GM23248 (cell line): ENCODE measurements around the gene STAMBPL1. TPM values are rescaled to one million over a fixed set of nuclear protein-coding genes. Genes with fewer than 3 reads are reported as not detected.

Source experiments
- DNase-seq: peaks from one replicate; pipeline ENCODE4 v3.0.0-alpha.2; 2015
- H2AFZ ChIP-seq: fragments of 200-600 bp; sonication (generic); 2 replicates; pipeline ENCODE4 v1.6.1; 2016; ENCODE audit warnings: antibody characterized with exemption
- H3F3A ChIP-seq: fragments of 200-600 bp; sonication (generic); 2 replicates; pipeline ENCODE4 v1.6.1; 2016; ENCODE audit warnings: mild to moderate bottlenecking, antibody characterized with exemption, mixed run types; ENCODE audit not compliant: insufficient read depth
- H3K27ac ChIP-seq: fragments of 200-600 bp; sonication (generic); 2 replicates; pipeline ENCODE4 v1.5.1; 2016; ENCODE audit warnings: mild to moderate bottlenecking
- H3K27me3 ChIP-seq: fragments of 200-600 bp; sonication (generic); replicated peaks from 2 replicates; pipeline ENCODE4 v1.6.1; 2016; ENCODE audit warnings: mild to moderate bottlenecking; ENCODE audit not compliant: insufficient read depth
- H3K36me3 ChIP-seq: fragments of 200-600 bp; sonication (generic); 2 replicates; pipeline ENCODE4 v1.6.1; 2016; ENCODE audit warnings: low read depth, mild to moderate bottlenecking
- H3K4me1 ChIP-seq: fragments of 200-600 bp; sonication (generic); 2 replicates; pipeline ENCODE4 v1.6.1; 2016; ENCODE audit warnings: mild to moderate bottlenecking; ENCODE audit not compliant: insufficient read depth
- H3K4me2 ChIP-seq: fragments of 200-600 bp; sonication (generic); one replicate; pipeline ENCODE4 v1.6.1; 2016; ENCODE audit warnings: mild to moderate bottlenecking; ENCODE audit not compliant: unreplicated experiment
- H3K4me3 ChIP-seq: fragments of 200-600 bp; sonication (generic); 2 replicates; pipeline ENCODE4 v1.5.1; 2016; ENCODE audit warnings: mild to moderate bottlenecking
- H3K79me2 ChIP-seq: fragments of 200-600 bp; sonication (generic); 2 replicates; pipeline ENCODE4 v1.6.1; 2016; ENCODE audit warnings: mild to moderate bottlenecking; ENCODE audit not compliant: insufficient read depth
- H3K9ac ChIP-seq: fragments of 200-600 bp; sonication (generic); 2 replicates; pipeline ENCODE4 v1.6.1; 2016; ENCODE audit warnings: mild to moderate bottlenecking
- H3K9me2 ChIP-seq: fragments of 200-600 bp; sonication (generic); 2 replicates; pipeline ENCODE4 v1.6.1; 2016; ENCODE audit warnings: mixed run types, mild to moderate bottlenecking, moderate library complexity; ENCODE audit not compliant: insufficient read depth
- H3K9me3 ChIP-seq: fragments of 200-600 bp; sonication (generic); one replicate; pipeline ENCODE4 v1.6.1; 2017; ENCODE audit warnings: low read depth
- H4K20me1 ChIP-seq: fragments of 200-600 bp; sonication (generic); 2 replicates; pipeline ENCODE4 v1.6.0; 2016; ENCODE audit not compliant: insufficient read depth
- EZH2 ChIP-seq: fragments of 200-600 bp; sonication (generic); IDR thresholded peaks from 2 replicates; pipeline ENCODE4 v1.6.1; 2018; ENCODE audit warnings: antibody characterized with exemption, mild to moderate bottlenecking; ENCODE audit not compliant: insufficient read depth, poor library complexity, severe bottlenecking
- EZH2phosphoT487 ChIP-seq: fragments of 200-600 bp; sonication (generic); IDR thresholded peaks from 2 replicates; pipeline ENCODE4 v1.6.1; 2018; ENCODE audit warnings: antibody characterized with exemption, moderate library complexity, mild to moderate bottlenecking, low read depth; ENCODE audit not compliant: insufficient read depth
- WGBS, 2 experiments: methylation state at CpG; one replicate each; pipeline ENCODE4 v1.1.6; 2015 to 2017; ENCODE audit warnings: low lambda C conversion rate in 2 of 2, low coverage in 1 of 2; ENCODE audit errors: missing lambda C conversion rate in 2 of 2; 5-methylcytosine and 5-hydroxymethylcytosine counted together
- in situ Hi-C: fragments of 300-500 bp; cut with MboI; formaldehyde crosslinking; loops from 2 replicates; pipeline ENCODE4 v1.15.0; 2020
- polyA plus RNA-seq: library from polyadenylated mRNA; unstranded; fragments of >200 nt; fragmentation: Nextera tagmentation; extraction: Ambion mirVana; gene quantifications from 2 replicates; pipeline ENCODE4 v1.2.1, GENCODE V29; 2016
- total RNA-seq: library from RNA; depleted of rRNA; stranded (reverse); fragments of >200 nt; shearing (Covaris generic); gene quantifications from 2 replicates; pipeline ENCODE4 v1.2.3, GENCODE V29; 2014

STAMBPL1 gene
- total and polyA plus RNA-seq, 2 experiments from 2014 or later: 13.3 to 23.9 TPM

GRCh38 chr10:88920986-88921593, 41.0 kb downstream of the STAMBPL1 start:
- Histone ChIP-seq H3K9me2 (no peaks in the 10 kb centered on the region), H2AFZ (no peak overlapping the region), H4K20me1 (no peaks in the 10 kb centered on the region), H3K36me3 (peaks cover 16% of the 10 kb centered on the region; the same call in 1 of the 2 replicates), H3K9me3 (no peaks in the 10 kb centered on the region), H3K27ac (peak overlapping the region; percentile 40), H3K4me2 (peak overlapping the region; percentile 19), H3K27me3 (no peaks in the 10 kb centered on the region), H3K9ac (no peak overlapping the region), H3K4me1 (peaks cover 34% of the 10 kb centered on the region), H3K79me2 (no peaks in the 10 kb centered on the region), H3K4me3 (no peak overlapping the region), H3F3A (peaks cover 32% of the 10 kb centered on the region)
- WGBS, 2 experiments: 52 to 61% methylated on average over 3 of the region's 3 CpGs
- TF ChIP-seq EZH2 (no peak), EZH2phosphoT487 (no peak)
- in situ Hi-C loops: no loop called here
- DNase-seq: peak; percentile 49

- peaks cover 41% of the 10 kb centered on the region for H3F3A ChIP-seq
- no peaks in the 10 kb centered on the region for H3K79me2 ChIP-seq
- peak; percentile 48 for DNase-seq
- H3K9me3 ChIP-seq: no peaks in the 10 kb centered on the region
- H2AFZ ChIP-seq: no peak overlapping the region
- no peaks in the 10 kb centered on the region for H3K27me3 ChIP-seq
- TF ChIP-seq EZH2phosphoT487 (no peak), EZH2 (no peak)
- peaks cover 12% of the 10 kb centered on the region; the same call in 1 of the 2 replicates for H3K36me3 ChIP-seq
- H3K4me2 ChIP-seq: no peak overlapping the region
- 53 to 58% methylated on average over 2 of the region's 2 CpGs for WGBS, 2 experiments
- H3K4me1 ChIP-seq: peaks cover 43% of the 10 kb centered on the region
- no peak overlapping the region for H3K4me3 ChIP-seq
- H3K9ac ChIP-seq: no peak overlapping the region
- H3K27ac ChIP-seq: no peak overlapping the region
- H4K20me1 ChIP-seq: no peaks in the 10 kb centered on the region
- H3K9me2 ChIP-seq: no peaks in the 10 kb centered on the region
- in situ Hi-C loops: no loop called here
Observed at GRCh38 chr10:88922041-88922440, 42.0 kb downstream of the STAMBPL1 start.

- Histone ChIP-seq H3K9ac (no peak overlapping the region), H3K79me2 (no peaks in the 10 kb centered on the region), H3K9me3 (no peaks in the 10 kb centered on the region), H3K36me3 (peaks cover 10% of the 10 kb centered on the region; the same call in 1 of the 2 replicates), H3K27ac (no peak overlapping the region), H3K4me1 (peaks cover 50% of the 10 kb centered on the region), H3K4me2 (no peak overlapping the region), H2AFZ (no peak overlapping the region), H3K9me2 (no peaks in the 10 kb centered on the region), H3K4me3 (no peak overlapping the region), H4K20me1 (no peaks in the 10 kb centered on the region), H3F3A (peaks cover 50% of the 10 kb centered on the region), H3K27me3 (no peaks in the 10 kb centered on the region)
- no peak for TF ChIP-seq EZH2phosphoT487
- TF ChIP-seq EZH2: no peak
- in situ Hi-C loops: no loop called here
- no peak for DNase-seq
Observed at GRCh38 chr10:88923520-88923919, 43.5 kb downstream of the STAMBPL1 start.

GRCh38 chr10:88926566-88927415, 46.7 kb downstream of the STAMBPL1 start:
- in situ Hi-C loops: loop anchor here (25.0 kb wide), 1 partner anchor 239 kb away; no protein-coding TSS in a partner anchor
- peaks cover 28% of the 10 kb centered on the region for H3K4me1 ChIP-seq
- no peaks in the 10 kb centered on the region for H3K79me2 ChIP-seq
- no peaks in the 10 kb centered on the region for H3K9me2 ChIP-seq
- DNase-seq: peak; percentile 88
- H3K4me3 ChIP-seq: peak overlapping the region; percentile 49
- H3K27me3 ChIP-seq: no peaks in the 10 kb centered on the region
- H2AFZ ChIP-seq: 0 out of 2 replicates have a peak overlapping the region, but pooled peaks have one; percentile 14
- no peaks in the 10 kb centered on the region for H3K9me3 ChIP-seq
- WGBS, 2 experiments: 1 to 7% methylated on average over 6 of the region's 6 CpGs
- no peaks in the 10 kb centered on the region for H4K20me1 ChIP-seq
- H3K9ac ChIP-seq: peak overlapping the region; percentile 53
- TF ChIP-seq EZH2: no peak
- TF ChIP-seq EZH2phosphoT487: no peak; the same call in 1 of the 2 replicates
- peak overlapping the region; percentile 90 for H3K4me2 ChIP-seq
- peaks cover 32% of the 10 kb centered on the region for H3F3A ChIP-seq
- H3K36me3 ChIP-seq: peaks cover 7% of the 10 kb centered on the region; the same call in 1 of the 2 replicates
- H3K27ac ChIP-seq: peak overlapping the region; percentile 88
